ENCODE results near the gene DLGAP1.
"Not testable (repeated sequence)": the region's sequence is repeated elsewhere in the genome, so short reads cannot be mapped to it uniquely, and the experiment has no call there.

DLGAP1 gene

GRCh38 chr18:3651266-3651665, 803.8 kb downstream of the DLGAP1 start:
- H3K27me3 Mint-ChIP-seq: no peaks in the 10 kb centered on the region
- peaks cover 5% of the 10 kb centered on the region for H3K9me3 Mint-ChIP-seq
- no peak for DNase-seq
- H3K4me1 Mint-ChIP-seq (ENCODE audit: low read depth): peaks cover 34% of the 10 kb centered on the region
- peaks cover 2% of the 10 kb centered on the region for H3K36me3 Mint-ChIP-seq (ENCODE audit: low read depth)
- H3K27ac Mint-ChIP-seq: no peak overlapping the region
- H3K4me3 Mint-ChIP-seq: no peak overlapping the region

- DNase-seq; H3K9me3 Mint-ChIP-seq; H3K27me3 Mint-ChIP-seq; H3K4me3 Mint-ChIP-seq; H3K36me3 Mint-ChIP-seq (ENCODE audit: low read depth): not testable (repeated sequence)
- peak overlapping the region; percentile 29 for H3K27ac Mint-ChIP-seq
- H3K4me1 Mint-ChIP-seq (ENCODE audit: low read depth): peaks cover 36% of the 10 kb centered on the region
These were observed 804.5 kb downstream of the DLGAP1 start for GRCh38 chr18:3650521-3651042.

- peaks cover 2% of the 10 kb centered on the region for H3K36me3 Mint-ChIP-seq (ENCODE audit: low read depth)
- H3K27ac Mint-ChIP-seq: no peak overlapping the region
- no peaks in the 10 kb centered on the region for H3K27me3 Mint-ChIP-seq
- H3K4me1 Mint-ChIP-seq (ENCODE audit: low read depth): peaks cover 34% of the 10 kb centered on the region
- H3K9me3 Mint-ChIP-seq: peaks cover 5% of the 10 kb centered on the region
- no peak for DNase-seq
- no peak overlapping the region for H3K4me3 Mint-ChIP-seq
These were observed 805.3 kb downstream of the DLGAP1 start for GRCh38 chr18:3649633-3650426.

GRCh38 chr18:3649135-3649632, 805.9 kb downstream of the DLGAP1 start:
- Mint-ChIP-seq H3K4me3 (no peak overlapping the region), H3K27me3 (no peaks in the 10 kb centered on the region), H3K27ac (no peak overlapping the region), H3K4me1 (ENCODE audit: low read depth) (peaks cover 28% of the 10 kb centered on the region), H3K9me3 (peaks cover 5% of the 10 kb centered on the region), H3K36me3 (ENCODE audit: low read depth) (peaks cover 2% of the 10 kb centered on the region)
- DNase-seq: no peak

DNA sequence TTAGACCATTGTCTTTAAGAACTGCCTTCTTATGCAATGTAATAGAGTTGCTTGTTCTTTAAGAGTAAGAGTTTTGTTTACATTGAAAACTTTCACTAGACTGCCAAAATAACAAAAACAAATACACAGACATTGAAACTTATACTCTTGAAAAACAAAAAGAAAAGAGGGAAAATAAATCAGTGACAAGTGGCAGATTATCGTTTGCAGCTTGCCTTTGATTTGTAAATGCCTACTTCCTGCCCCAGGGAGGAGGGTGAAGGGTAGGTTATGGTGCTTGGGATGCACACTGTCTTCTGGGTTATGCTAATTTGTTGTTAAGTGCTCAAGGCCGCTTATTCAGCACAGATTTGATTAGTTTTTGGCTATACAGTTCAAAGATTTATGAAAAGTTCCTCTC, 806.5 kb downstream of the DLGAP1 start:
- Mint-ChIP-seq H3K36me3 (ENCODE audit: low read depth) (peaks cover 2% of the 10 kb centered on the region), H3K27ac (no peak overlapping the region), H3K27me3 (no peaks in the 10 kb centered on the region), H3K4me1 (ENCODE audit: low read depth) (peaks cover 29% of the 10 kb centered on the region), H3K9me3 (peaks cover 5% of the 10 kb centered on the region), H3K4me3 (no peak overlapping the region)
- DNase-seq: no peak

GRCh38 chr18:3648200-3648599, 806.9 kb downstream of the DLGAP1 start:
- Mint-ChIP-seq H3K36me3 (ENCODE audit: low read depth) (peaks cover 2% of the 10 kb centered on the region), H3K4me1 (ENCODE audit: low read depth) (peaks cover 27% of the 10 kb centered on the region), H3K27me3 (no peaks in the 10 kb centered on the region), H3K4me3 (no peak overlapping the region), H3K27ac (no peak overlapping the region), H3K9me3 (peaks cover 5% of the 10 kb centered on the region)
- no peak for DNase-seq

DNA sequence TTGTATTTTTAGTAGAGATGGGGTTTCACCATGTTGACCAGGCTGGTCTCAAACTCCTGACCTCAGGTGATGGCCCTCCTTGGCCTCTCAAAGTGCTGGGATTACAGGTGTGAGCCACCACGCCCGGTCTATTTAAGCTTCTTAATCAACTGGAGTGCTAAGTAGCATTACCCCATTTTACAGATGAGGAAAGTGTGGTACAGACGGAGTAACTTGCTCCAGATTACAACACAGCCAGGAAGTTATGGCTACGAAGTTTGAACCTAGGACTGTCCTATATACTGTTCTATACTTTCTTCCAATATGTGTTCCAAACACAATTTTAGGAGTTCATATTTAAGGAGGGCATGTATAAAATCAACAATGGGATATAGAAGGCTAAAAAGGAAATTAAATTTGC, 807.5 kb downstream of the DLGAP1 start:
- no peak overlapping the region for H3K4me3 Mint-ChIP-seq

GRCh38 chr18:3645384-3646156, 809.5 kb downstream of the DLGAP1 start:
- H3K27ac Mint-ChIP-seq: no peak overlapping the region

More for the DNA sequence above, 807.5 kb downstream of the DLGAP1 start:
- Mint-ChIP-seq H3K36me3 (ENCODE audit: low read depth) (peaks cover 2% of the 10 kb centered on the region), H3K27ac (no peak overlapping the region), H3K9me3 (peaks cover 1% of the 10 kb centered on the region), H3K4me1 (ENCODE audit: low read depth) (peaks cover 27% of the 10 kb centered on the region), H3K27me3 (no peaks in the 10 kb centered on the region)
- DNase-seq: no peak

DNA sequence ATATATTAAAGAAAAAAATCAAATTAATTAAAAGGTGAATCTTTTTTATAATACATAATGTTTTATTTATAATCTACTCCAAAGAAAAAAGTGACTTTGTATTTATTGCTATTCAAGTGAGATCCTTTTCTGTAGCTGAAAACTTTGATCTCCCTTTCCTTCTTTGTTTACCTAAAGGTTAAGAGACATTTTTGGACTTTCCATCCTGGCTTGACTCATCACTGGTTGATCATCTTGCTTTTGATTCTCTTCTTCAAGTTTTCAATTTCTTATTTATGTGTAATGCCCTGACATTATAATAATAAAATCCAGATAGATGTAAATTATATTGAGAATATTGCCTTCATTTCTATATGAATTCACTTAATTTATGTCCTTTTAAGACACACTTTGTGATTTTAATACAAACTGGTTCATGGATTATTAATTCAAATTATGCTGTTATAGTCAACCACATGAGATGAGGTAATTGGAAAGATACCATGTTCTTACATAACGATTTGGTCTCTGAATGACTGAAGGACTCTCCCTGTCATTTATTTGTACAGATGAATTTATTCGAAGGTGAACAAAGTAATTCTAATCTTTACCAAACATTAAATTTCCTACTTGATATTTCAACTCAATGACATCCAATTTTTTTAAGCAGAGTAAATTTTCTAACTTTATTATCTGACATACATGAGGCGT, 820.7 kb downstream of the DLGAP1 start:
- Mint-ChIP-seq H3K36me3 (ENCODE audit: low read depth) (no peaks in the 10 kb centered on the region), H3K27me3 (no peaks in the 10 kb centered on the region), H3K27ac (peak overlapping the region; percentile 77), H3K4me1 (ENCODE audit: low read depth) (peaks cover 24% of the 10 kb centered on the region), H3K9me3 (no peaks in the 10 kb centered on the region), H3K4me3 (no peak overlapping the region)
- no peak for DNase-seq

More at GRCh38 chr18:3645384-3646156, 809.5 kb downstream of the DLGAP1 start:
- H3K4me3 Mint-ChIP-seq: no peak overlapping the region
- DNase-seq: no peak
- H3K27me3 Mint-ChIP-seq: no peaks in the 10 kb centered on the region
- no peaks in the 10 kb centered on the region for H3K9me3 Mint-ChIP-seq
- H3K36me3 Mint-ChIP-seq (ENCODE audit: low read depth): no peaks in the 10 kb centered on the region
- peaks cover 27% of the 10 kb centered on the region for H3K4me1 Mint-ChIP-seq (ENCODE audit: low read depth)

DNA sequence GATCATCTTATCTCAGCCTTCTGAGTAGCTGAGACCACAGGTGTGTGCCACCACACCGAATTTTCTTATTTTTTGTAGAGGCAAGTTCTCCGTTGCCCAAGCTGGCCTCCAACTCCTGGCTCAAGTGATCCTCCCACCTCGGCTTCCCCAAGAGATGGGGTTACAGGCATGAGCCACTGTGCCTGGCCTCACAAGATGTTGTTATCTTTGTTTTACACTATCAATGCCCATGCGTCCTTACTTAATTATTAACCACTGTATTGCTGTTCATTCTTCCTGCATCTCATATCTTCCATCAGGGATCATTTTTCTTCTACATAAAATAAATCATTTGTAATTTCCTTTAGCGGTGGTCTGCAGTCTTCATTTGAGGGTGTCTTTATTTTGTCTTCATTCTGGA, 823.2 kb downstream of the DLGAP1 start:
- Mint-ChIP-seq H3K4me1 (ENCODE audit: low read depth) (peaks cover 29% of the 10 kb centered on the region), H3K27me3 (no peaks in the 10 kb centered on the region), H3K36me3 (ENCODE audit: low read depth) (no peaks in the 10 kb centered on the region), H3K27ac (no peak overlapping the region), H3K9me3 (no peaks in the 10 kb centered on the region), H3K4me3 (no peak overlapping the region)
- DNase-seq: no peak

DNA sequence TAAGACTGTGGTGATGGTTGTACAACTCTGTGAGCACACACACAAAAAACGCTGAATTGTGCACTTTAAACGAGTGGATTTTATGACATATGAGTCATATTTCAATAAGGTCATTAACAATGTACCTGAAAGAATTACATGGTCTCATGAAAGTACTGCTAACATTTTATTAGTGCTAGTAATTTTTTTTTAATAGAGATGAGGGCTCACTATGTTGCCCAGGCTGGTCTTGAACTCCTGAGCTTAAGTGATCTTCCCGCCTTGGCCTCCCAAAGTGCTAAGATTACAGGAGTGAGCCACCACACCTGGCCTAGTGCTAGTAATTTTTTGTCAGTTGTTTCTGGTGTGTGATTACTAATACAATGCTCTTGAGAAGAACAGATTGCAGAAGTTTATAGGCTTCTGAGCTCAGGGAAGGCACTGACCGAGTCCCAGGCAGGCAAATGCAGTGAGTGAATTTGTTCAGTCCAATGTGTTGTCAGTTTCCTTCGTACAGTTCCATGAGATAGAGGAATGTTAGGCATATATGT, 828.1 kb downstream of the DLGAP1 start:
- H3K4me1 Mint-ChIP-seq (ENCODE audit: low read depth): peaks cover 40% of the 10 kb centered on the region

DNA sequence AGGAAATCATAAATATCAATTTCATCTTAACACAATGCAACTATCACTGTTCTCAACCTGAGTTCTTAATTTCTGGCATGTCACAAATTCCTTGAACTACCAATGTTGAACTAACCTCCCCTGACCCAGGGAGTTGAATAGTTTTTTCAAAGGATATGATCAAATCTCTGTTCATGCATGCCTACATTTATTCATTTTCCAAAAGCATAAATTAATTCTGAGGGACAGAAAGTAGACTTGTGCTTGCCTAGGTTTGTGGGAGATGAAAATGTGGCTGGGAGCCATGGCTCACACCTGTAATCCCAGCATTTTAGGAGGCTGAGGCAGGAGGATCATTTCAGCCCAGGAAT, 829.4 kb downstream of the DLGAP1 start:
- Mint-ChIP-seq H3K27ac (peak overlapping the region; percentile 90), H3K27me3 (no peaks in the 10 kb centered on the region), H3K9me3 (no peaks in the 10 kb centered on the region), H3K4me3 (no peak overlapping the region), H3K4me1 (ENCODE audit: low read depth) (peaks cover 40% of the 10 kb centered on the region), H3K36me3 (ENCODE audit: low read depth) (no peaks in the 10 kb centered on the region)
- DNase-seq: no peak

More for the DNA sequence above, 828.1 kb downstream of the DLGAP1 start:
- Mint-ChIP-seq H3K27ac (no peak overlapping the region), H3K9me3 (no peaks in the 10 kb centered on the region), H3K4me3 (no peak overlapping the region), H3K27me3 (no peaks in the 10 kb centered on the region), H3K36me3 (ENCODE audit: low read depth) (no peaks in the 10 kb centered on the region)
- DNase-seq: no peak

GRCh38 chr18:3624935-3625741, 830.0 kb downstream of the DLGAP1 start:
- H3K27ac Mint-ChIP-seq: peak overlapping the region; percentile 90
- no peaks in the 10 kb centered on the region for H3K36me3 Mint-ChIP-seq (ENCODE audit: low read depth)
- peak; percentile 68 for DNase-seq
- peaks cover 40% of the 10 kb centered on the region for H3K4me1 Mint-ChIP-seq (ENCODE audit: low read depth)
- H3K4me3 Mint-ChIP-seq: peak overlapping the region; percentile 60
- no peaks in the 10 kb centered on the region for H3K27me3 Mint-ChIP-seq
- no peaks in the 10 kb centered on the region for H3K9me3 Mint-ChIP-seq

Data from activated T-cell treated with anti-CD3 and anti-CD28 coated beads, Interleukin-2, amount 50 U/mL, for 24 hours (primary cell).